NCI-H2107 (cell line): ENCODE measurements around the gene NCBP2L.
"Not testable (repeated sequence)": the region's sequence is repeated elsewhere in the genome, so short reads cannot be mapped to it uniquely, and the experiment has no call there.

Source experiments
- DNase-seq: peaks from one replicate; lab custom pipeline; 2025; lab: John Stamatoyannopoulos, UW

Gene NCBP2L

GRCh38 chrX:107810053-107810452, 32.5 kb downstream of the NCBP2L start:
- not testable (repeated sequence) for DNase-seq

GRCh38 chrX:107818900-107819521, 41.5 kb downstream of the NCBP2L start:
- no peak for DNase-seq

GRCh38 chrX:107823042-107823441, 45.5 kb downstream of the NCBP2L start:
- no peak for DNase-seq

GRCh38 chrX:107823456-107823855, 45.9 kb downstream of the NCBP2L start:
- DNase-seq, result no peak

- DNase-seq, result peak; percentile 3
Observed at GRCh38 chrX:107825698-107826237, 48.2 kb downstream of the NCBP2L start, which contains the start of gene MID2. Gene MID2 (plus strand): TSS chrX:107825866. CDS start chrX:107826427, 561 bp downstream.

GRCh38 chrX:107826238-107827029, 48.9 kb downstream of the NCBP2L start:
- peak; percentile 3 for DNase-seq

- DNase-seq, result no peak
Observed at GRCh38 chrX:107827030-107827831, 49.7 kb downstream of the NCBP2L start.

GRCh38 chrX:107827852-107828251, 50.3 kb downstream of the NCBP2L start:
- DNase-seq, result no peak

- no peak for DNase-seq
Observed at GRCh38 chrX:107829878-107830277, 52.3 kb downstream of the NCBP2L start.

- no peak for DNase-seq
Observed at GRCh38 chrX:107831071-107831730, 53.7 kb downstream of the NCBP2L start.

- DNase-seq, result no peak
Observed at GRCh38 chrX:107834275-107835201, 57.0 kb downstream of the NCBP2L start.

GRCh38 chrX:107836958-107837357, 59.4 kb downstream of the NCBP2L start:
- DNase-seq, result no peak

GRCh38 chrX:107840971-107841370, 63.4 kb downstream of the NCBP2L start:
- DNase-seq, result no peak

GRCh38 chrX:107842715-107843400, 65.3 kb downstream of the NCBP2L start:
- no peak for DNase-seq
